GM10847 (cell line): ENCODE results near the gene NTNG1.

Source experiments
- POLR2A ChIP-seq: IDR thresholded peaks from 2 replicates; pipeline ENCODE4 v1.6.1; 2011; ENCODE audit not compliant: insufficient read length; ENCODE audit errors: extremely low read depth

NTNG1 gene

DNA sequence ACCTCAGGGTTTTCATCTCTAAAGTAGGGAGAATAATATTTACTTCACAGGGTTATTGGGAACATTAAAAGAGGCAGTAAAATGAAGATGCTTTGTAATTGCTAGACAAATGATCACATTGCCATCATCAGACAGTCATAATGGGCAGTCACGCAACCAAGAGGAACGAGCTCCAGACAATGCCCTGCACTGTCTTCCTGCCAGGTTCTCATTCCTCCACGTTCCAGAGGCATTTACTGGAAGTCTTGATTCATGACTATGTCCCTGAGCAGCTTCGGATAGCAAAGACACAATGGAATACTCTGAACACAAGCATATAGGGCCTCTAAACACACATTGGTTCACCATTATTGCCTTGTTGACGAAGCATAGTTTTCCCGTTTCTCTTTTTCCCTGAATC lies 389.7 kb downstream of the NTNG1 start:
- no peak for TF ChIP-seq POLR2A

DNA sequence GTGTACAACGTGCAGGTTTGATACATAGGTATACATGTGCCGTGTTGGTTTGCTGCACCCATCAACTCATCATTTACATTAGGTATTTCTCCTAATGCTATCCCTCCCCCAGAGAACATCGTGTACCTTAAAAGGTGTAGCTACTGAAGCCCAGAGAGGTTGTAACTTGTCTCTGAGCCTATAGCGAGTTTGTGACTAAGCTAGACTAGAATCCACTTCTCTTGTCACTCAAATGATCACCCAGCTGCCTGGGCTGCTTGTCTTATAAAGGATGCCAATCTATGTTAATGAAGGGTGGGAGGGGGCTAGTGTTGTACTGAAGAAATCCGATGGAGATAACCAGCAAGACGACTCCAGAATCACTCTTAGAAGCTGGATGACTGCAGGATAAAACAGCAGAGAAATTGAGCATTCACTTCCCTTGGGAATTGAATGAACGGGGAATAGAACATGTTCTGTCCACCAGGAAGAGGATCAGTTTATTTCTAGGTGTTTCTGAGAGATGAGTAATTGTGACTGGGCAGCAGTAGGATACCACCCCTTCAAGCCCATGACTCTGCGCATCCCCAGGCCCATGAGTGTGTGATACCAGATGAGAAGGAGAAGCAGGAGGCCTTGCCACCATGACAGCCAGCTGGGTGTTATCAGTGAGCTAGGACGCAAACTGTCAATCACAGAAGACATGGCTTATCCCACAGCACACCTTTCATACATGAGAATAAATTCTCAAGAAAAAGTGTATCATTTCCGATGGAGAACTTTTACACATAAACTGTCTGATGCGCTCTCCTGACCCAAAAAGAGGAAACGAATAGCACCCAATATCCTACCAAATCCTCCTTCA lies 390.4 kb downstream of the NTNG1 start:
- no peak for TF ChIP-seq POLR2A

DNA sequence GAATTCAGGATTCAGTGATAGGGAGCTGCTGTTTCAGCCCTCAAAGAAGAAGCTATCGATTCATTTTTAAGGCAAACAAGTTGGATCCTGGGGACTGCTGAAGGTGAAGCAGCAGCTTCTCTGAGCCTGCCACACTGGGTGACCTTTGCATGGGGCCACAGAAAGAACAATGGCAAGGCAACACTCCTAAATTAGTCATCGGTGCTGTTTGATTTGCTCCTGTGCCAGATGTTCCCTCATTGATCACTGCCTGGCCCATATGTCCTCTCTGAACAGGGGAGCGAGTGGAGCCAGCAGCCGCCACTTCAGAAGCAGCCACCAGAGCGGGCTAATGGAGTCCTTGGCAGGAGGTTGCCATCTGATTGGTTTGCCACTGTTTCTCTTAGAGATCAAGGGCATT lies 391.5 kb downstream of the NTNG1 start:
- TF ChIP-seq POLR2A = no peak
